Endothelial cell of umbilical vein (primary cell): ENCODE data around the gene TMEM30B. TPM values are rescaled to one million over a fixed set of nuclear protein-coding genes. Genes with fewer than 3 reads are reported as not detected.
A peak's percentile ranks its signal among the peaks of the same experiment; 100 is the strongest.

Experiments
- BruUV-seq: library from RNA; stranded (reverse); fragments of 400-500 nt; replicated peaks from 2 replicates; lab custom pipeline; 2021; lab: Mats Ljungman, UMichigan
- CTCF ChIA-PET: fragments of 300-600, 350-600 bp; sonication (Branson Sonifier 250); formaldehyde crosslinking; loops from one replicate; lab custom pipeline; 2021; ENCODE audit warnings: antibody characterized with exemption, inconsistent platforms; lab: Charles Lee
- POLR2A ChIA-PET: fragments of 300-600, 350-600 bp; sonication (Branson Sonifier 250); formaldehyde crosslinking; loops from one replicate; lab custom pipeline; 2021; ENCODE audit warnings: antibody characterized with exemption, inconsistent platforms; lab: Charles Lee
- DNase-seq: peaks from one replicate; pipeline ENCODE4 v3.0.0-alpha.2; 2011; ENCODE audit warnings: low read depth, low spot score
- FAIRE-seq: peaks from 2 replicates; lab custom pipeline; 2011; peaks lifted over from hg19 to GRCh38; lab: Jason Lieb, UNC
- H2AFZ ChIP-seq: 2 replicates; pipeline ENCODE4 v1.6.0; 2012; ENCODE audit warnings: low read depth, low read length, control low read depth, inconsistent platforms
- H3K27ac ChIP-seq: 2 replicates; pipeline ENCODE4 v1.5.1; 2011; ENCODE audit warnings: low read depth, mild to moderate bottlenecking, control low read depth, low read length, moderate library complexity; ENCODE audit not compliant: insufficient read depth
- H3K27me3 ChIP-seq, 2 experiments: 2 replicates each; pipeline versions ENCODE4 v1.6.0 to v1.6.1; 2011; ENCODE audit warnings: low read length in 2 of 2, mixed read lengths in 1 of 2; ENCODE audit not compliant: control insufficient read depth in 2 of 2, insufficient read depth in 2 of 2
- H3K36me3 ChIP-seq, 2 experiments: 2 replicates in 1 of 2; 3 replicates in 1 of 2; pipeline ENCODE4 v1.5.1; 2011; ENCODE audit warnings: low read length in 2 of 2, mild to moderate bottlenecking in 1 of 2, moderate library complexity in 1 of 2; ENCODE audit not compliant: control insufficient read depth in 2 of 2, insufficient read depth in 2 of 2; ENCODE audit errors: extremely low read depth in 1 of 2
- H3K4me1 ChIP-seq: 3 replicates; pipeline ENCODE4 v1.5.1; 2011; ENCODE audit warnings: mild to moderate bottlenecking, low read length; ENCODE audit not compliant: control insufficient read depth, insufficient read depth; ENCODE audit errors: extremely low read depth
- H3K4me2 ChIP-seq: 2 replicates; pipeline ENCODE4 v1.6.1; 2011; ENCODE audit warnings: low read length, control low read depth, mixed read lengths; ENCODE audit not compliant: insufficient read depth
- H3K4me3 ChIP-seq, 3 experiments: fragments of 200-600 bp in 1 of 3; sonication (generic), shearing (Covaris generic) in 1 of 3; replicated peaks in 1 of 3; 2 replicates each; pipeline ENCODE4 v1.5.1; 2011 to 2016; ENCODE audit warnings: control low read depth in 3 of 3, low read length in 3 of 3, mild to moderate bottlenecking in 2 of 3, inconsistent platforms in 1 of 3, low read depth in 1 of 3, moderate library complexity in 1 of 3; ENCODE audit not compliant: insufficient read depth in 1 of 3
- H3K79me2 ChIP-seq: 2 replicates; pipeline ENCODE4 v1.6.0; 2012; ENCODE audit warnings: low read length, inconsistent platforms; ENCODE audit not compliant: control insufficient read depth, insufficient read depth
- H3K9ac ChIP-seq: replicated peaks from 2 replicates; pipeline ENCODE3; 2011; ENCODE audit warnings: low read length, control low read depth; ENCODE audit not compliant: insufficient read depth; ENCODE audit errors: extremely low read depth
- H3K9me1 ChIP-seq: replicated peaks from 3 replicates; pipeline ENCODE4 v1.6.0; 2011; ENCODE audit warnings: mild to moderate bottlenecking, low read length; ENCODE audit not compliant: control insufficient read depth, insufficient read depth; ENCODE audit errors: extremely low read depth
- H3K9me3 ChIP-seq: replicated peaks from 2 replicates; pipeline ENCODE4 v1.5.1; 2012; ENCODE audit warnings: low read length, inconsistent platforms; ENCODE audit not compliant: control insufficient read depth, insufficient read depth
- H4K20me1 ChIP-seq: replicated peaks from 2 replicates; pipeline ENCODE3; 2011; ENCODE audit warnings: mild to moderate bottlenecking, low read length; ENCODE audit not compliant: control insufficient read depth, insufficient read depth; ENCODE audit errors: extremely low read depth
- EZH2 ChIP-seq: IDR thresholded peaks from 2 replicates; pipeline ENCODE4 v1.6.1; 2012; ENCODE audit warnings: borderline replicate concordance, low read depth, mild to moderate bottlenecking, moderate library complexity, low read length, inconsistent platforms; ENCODE audit not compliant: severe bottlenecking
- FOS ChIP-seq: IDR thresholded peaks from 2 replicates; pipeline ENCODE4 v1.6.1; 2011; ENCODE audit warnings: mild to moderate bottlenecking, low read length, moderate library complexity, borderline replicate concordance; ENCODE audit not compliant: insufficient read depth
- GATA2 ChIP-seq: IDR thresholded peaks from 2 replicates; pipeline ENCODE4 v1.7.0; 2011; ENCODE audit warnings: low read depth, mild to moderate bottlenecking, moderate library complexity, mixed read lengths, low read length; ENCODE audit not compliant: insufficient read length, insufficient read depth
- JUN ChIP-seq: IDR thresholded peaks from 2 replicates; pipeline ENCODE4 v1.6.1; 2011; ENCODE audit warnings: borderline replicate concordance, low read depth; ENCODE audit not compliant: insufficient read length, insufficient read depth
- MYC ChIP-seq: IDR thresholded peaks from one replicate; pipeline ENCODE4 v1.6.1; 2011; ENCODE audit warnings: mild to moderate bottlenecking, low read depth, low read length
- POLR2A ChIP-seq: IDR thresholded peaks from 2 replicates; pipeline ENCODE4 v1.6.1; 2012; ENCODE audit warnings: low read depth, mild to moderate bottlenecking, control low read depth, low read length
- POLR2AphosphoS5 ChIP-seq: IDR thresholded peaks from 2 replicates; pipeline ENCODE4 v1.6.1; 2012; ENCODE audit warnings: low read depth, mild to moderate bottlenecking, control low read depth, low read length, moderate library complexity; ENCODE audit not compliant: insufficient read depth
- dilution Hi-C: fragments of 300-500 bp; cut with MboI; formaldehyde crosslinking; loops from one replicate; pipeline ENCODE4 v1.15.0; 2019; ENCODE audit warnings: low sequenced_read_pairs; ENCODE audit not compliant: extremely low pct_ligation_motif_present
- intact Hi-C: fragments of 100-400 bp; cut with micrococcal nuclease; formaldehyde crosslinking; loops from one replicate; pipeline ENCODE4 v1.10.0; 2022
- polyA plus RNA-seq, 4 experiments: library from polyadenylated mRNA; depleted of rRNA in 3 of 4; stranded (reverse) in 3 of 4; unstranded in 1 of 4; fragments of >200 nt; gene quantifications; 2 replicates each; pipeline versions ENCODE4 v1.2.1 to v1.2.3, GENCODE V29; 2011 to 2012; ENCODE audit warnings: missing spikeins in 1 of 4
- total RNA-seq: library from RNA; stranded (reverse); gene quantifications from 2 replicates; pipeline ENCODE4 v1.2.3, GENCODE V29; 2021
- TF ChIP-seq, protein P1 (sequence below), 2 donors: IDR thresholded peaks; 1 replicate in 1 of 2; 2 replicates in 1 of 2; pipeline ENCODE4 v1.5.1; 2011; ENCODE audit warnings: low read length in 2 of 2, mild to moderate bottlenecking in 2 of 2, moderate library complexity in 2 of 2, control low read depth in 1 of 2, inconsistent platforms in 1 of 2, low read depth in 1 of 2; ENCODE audit not compliant: insufficient read depth in 1 of 2; ENCODE audit errors: extremely low read depth in 1 of 2
- TF ChIP-seq, protein P2 (sequence below): IDR thresholded peaks from 2 replicates; pipeline ENCODE4 v1.6.1; 2011; ENCODE audit not compliant: insufficient read depth, insufficient read length

Gene TMEM30B
- total and polyA plus RNA-seq, 2 donors (not counting 3 experiments of a cell fraction or from before 2014, with no cell fraction given): 0.32 to 0.35 TPM

- Histone ChIP-seq H3K4me3 (no peak overlapping the region), H3K79me2 (no peaks in the 10 kb centered on the region), H3K36me3 (no peaks in the 10 kb centered on the region), H2AFZ (no peak overlapping the region), H3K9ac (no peak overlapping the region), H3K27me3 (peaks cover 0 to 2% of the 10 kb centered on the region in 2 experiments), H3K9me3 (no peaks in the 10 kb centered on the region), H3K9me1 (no peaks in the 10 kb centered on the region), H3K4me2 (peak overlapping the region; percentile 49), H3K4me1 (peaks cover 36% of the 10 kb centered on the region), H4K20me1 (no peaks in the 10 kb centered on the region), H3K27ac (no peak overlapping the region)
- FAIRE-seq: peak; percentile 81
- TF ChIP-seq POLR2AphosphoS5 (peak; percentile 37), JUN (peak; percentile 27), MYC (no peak)
- dilution Hi-C loops: loop anchor here (25.0 kb wide), 1 partner anchor 620 kb away; the partner anchor contains the start of gene SIX1
- CTCF ChIA-PET: interaction anchor here (0.9 to 1.7 kb wide), 6 partner anchors 18 to 907 kb away, joined by 3 to 7 read pairs (median 6); no protein-coding TSS in a partner anchor
- peak; percentile 84 for DNase-seq
- intact Hi-C loops: loop anchor here (10.0 kb wide), 3 partner anchors 332 to 992 kb away; no protein-coding TSS in a partner anchor
- POLR2A ChIA-PET: no interaction called here
- no TSS peak for BruUV-seq
Measured at GRCh38 chr14:61256826-61257468, 24.2 kb downstream of the TMEM30B start.

DNA sequence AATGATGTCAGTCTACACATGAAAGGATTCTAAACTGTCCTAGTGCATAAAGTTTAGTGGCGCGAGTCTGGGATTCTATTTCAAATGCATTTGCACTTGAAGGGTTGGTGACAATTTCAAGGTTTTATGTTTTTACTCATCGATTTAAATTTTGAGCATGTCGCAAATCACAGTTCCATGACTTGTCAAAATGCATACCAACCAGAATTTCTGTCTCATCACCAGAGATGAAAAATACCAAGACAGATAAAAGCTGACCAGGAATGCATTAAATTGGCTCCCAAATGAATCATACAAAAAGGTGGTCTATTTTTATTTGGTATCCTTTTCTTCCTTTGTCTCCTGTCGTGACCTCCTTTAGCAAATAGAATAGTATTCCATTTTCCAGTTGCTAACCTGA, 25.2 kb downstream of the TMEM30B start:
- FAIRE-seq: peak; percentile 8
- H3K27ac ChIP-seq: no peak overlapping the region

More for the DNA sequence above, 25.2 kb downstream of the TMEM30B start:
- H3K4me2 ChIP-seq: no peak overlapping the region
- DNase-seq: no peak
- H3K9me3 ChIP-seq: no peaks in the 10 kb centered on the region
- H3K9me1 ChIP-seq: no peaks in the 10 kb centered on the region
- H2AFZ ChIP-seq: no peak overlapping the region
- H3K4me1 ChIP-seq: peaks cover 36% of the 10 kb centered on the region
- CTCF ChIA-PET: interaction anchor here (1.6 kb wide), 1 partner anchor 906 kb away, joined by 6 read pairs; no protein-coding TSS in a partner anchor
- dilution Hi-C loops (loop anchor here (25.0 kb wide), 1 partner anchor 619 kb away; the partner anchor contains the start of gene SIX1), intact Hi-C loops (loop anchor here (10.0 kb wide), 3 partner anchors 331 to 991 kb away; no protein-coding TSS in a partner anchor)
- no peaks in the 10 kb centered on the region for H3K36me3 ChIP-seq
- no peaks in the 10 kb centered on the region for H3K79me2 ChIP-seq
- TF ChIP-seq FOS: no peak
- TF ChIP-seq EZH2: no peak
- TF ChIP-seq JUN: no peak
- TF ChIP-seq, protein P1, sequence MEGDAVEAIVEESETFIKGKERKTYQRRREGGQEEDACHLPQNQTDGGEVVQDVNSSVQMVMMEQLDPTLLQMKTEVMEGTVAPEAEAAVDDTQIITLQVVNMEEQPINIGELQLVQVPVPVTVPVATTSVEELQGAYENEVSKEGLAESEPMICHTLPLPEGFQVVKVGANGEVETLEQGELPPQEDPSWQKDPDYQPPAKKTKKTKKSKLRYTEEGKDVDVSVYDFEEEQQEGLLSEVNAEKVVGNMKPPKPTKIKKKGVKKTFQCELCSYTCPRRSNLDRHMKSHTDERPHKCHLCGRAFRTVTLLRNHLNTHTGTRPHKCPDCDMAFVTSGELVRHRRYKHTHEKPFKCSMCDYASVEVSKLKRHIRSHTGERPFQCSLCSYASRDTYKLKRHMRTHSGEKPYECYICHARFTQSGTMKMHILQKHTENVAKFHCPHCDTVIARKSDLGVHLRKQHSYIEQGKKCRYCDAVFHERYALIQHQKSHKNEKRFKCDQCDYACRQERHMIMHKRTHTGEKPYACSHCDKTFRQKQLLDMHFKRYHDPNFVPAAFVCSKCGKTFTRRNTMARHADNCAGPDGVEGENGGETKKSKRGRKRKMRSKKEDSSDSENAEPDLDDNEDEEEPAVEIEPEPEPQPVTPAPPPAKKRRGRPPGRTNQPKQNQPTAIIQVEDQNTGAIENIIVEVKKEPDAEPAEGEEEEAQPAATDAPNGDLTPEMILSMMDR (IDR thresholded peaks at IDR 0.05; ENCODE audit: extremely low read depth in 1 of 2, insufficient read depth in 1 of 2, low read depth in 1 of 2, low read length in 2 of 2): no peak
- no peak for TF ChIP-seq POLR2A
- no peak for TF ChIP-seq GATA2
- no peak for TF ChIP-seq POLR2AphosphoS5
- no peak for TF ChIP-seq MYC
- TF ChIP-seq, protein P2, sequence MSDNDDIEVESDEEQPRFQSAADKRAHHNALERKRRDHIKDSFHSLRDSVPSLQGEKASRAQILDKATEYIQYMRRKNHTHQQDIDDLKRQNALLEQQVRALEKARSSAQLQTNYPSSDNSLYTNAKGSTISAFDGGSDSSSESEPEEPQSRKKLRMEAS: no peak
- no TSS peak for BruUV-seq
- H4K20me1 ChIP-seq: no peaks in the 10 kb centered on the region
- H3K27me3 ChIP-seq: peaks cover 0 to 2% of the 10 kb centered on the region in 2 experiments
- POLR2A ChIA-PET: no interaction called here
- H3K4me3 ChIP-seq: no peak overlapping the region
- no peak overlapping the region for H3K9ac ChIP-seq
